OCI-M2 (cell line): ENCODE data around the gene TMEM115.

ENCODE experiments used
- DNase-seq: peaks from one replicate; lab custom pipeline; 2025; ENCODE audit not compliant: unreplicated experiment; lab: John Stamatoyannopoulos, UW

The TMEM115 gene

GRCh38 chr3:50358911-50359759 is at the start of gene TMEM115:
Gene TMEM115 (minus strand): TSS chr3:50359521. CDS start chr3:50359063, 458 bp downstream.
- DNase-seq, result peak; percentile 57

GRCh38 chr3:50408443-50408944 is 49.2 kb upstream of the TMEM115 start:
- no peak for DNase-seq

- no peak for DNase-seq
Observed at GRCh38 chr3:50406487-50406886, 47.2 kb upstream of the TMEM115 start.

GRCh38 chr3:50405249-50405648 is 45.9 kb upstream of the TMEM115 start:
- no peak for DNase-seq

- no peak for DNase-seq
Observed at GRCh38 chr3:50401978-50402595, 42.8 kb upstream of the TMEM115 start.

GRCh38 chr3:50396502-50396901 is 37.2 kb upstream of the TMEM115 start:
- DNase-seq, result no peak

- no peak for DNase-seq
Observed at GRCh38 chr3:50395070-50395860, 35.9 kb upstream of the TMEM115 start.

- no peak for DNase-seq
Observed at GRCh38 chr3:50393061-50393460, 33.7 kb upstream of the TMEM115 start.

GRCh38 chr3:50392101-50392715 is 32.9 kb upstream of the TMEM115 start:
- DNase-seq, result no peak

GRCh38 chr3:50390508-50391224 is 31.3 kb upstream of the TMEM115 start:
- no peak for DNase-seq

GRCh38 chr3:50389414-50389767 is 30.1 kb upstream of the TMEM115 start:
- no peak for DNase-seq

GRCh38 chr3:50388720-50389413 is 29.5 kb upstream of the TMEM115 start:
- no peak for DNase-seq

- no peak for DNase-seq
Observed at GRCh38 chr3:50388016-50388719, 28.8 kb upstream of the TMEM115 start.

- DNase-seq, result no peak
Observed at GRCh38 chr3:50385754-50386153, 26.4 kb upstream of the TMEM115 start.

- no peak for DNase-seq
Observed at GRCh38 chr3:50383750-50384149, 24.4 kb upstream of the TMEM115 start.

GRCh38 chr3:50382722-50383121 is 23.4 kb upstream of the TMEM115 start:
- no peak for DNase-seq

GRCh38 chr3:50381383-50381782 is 22.1 kb upstream of the TMEM115 start:
- no peak for DNase-seq

- DNase-seq, result no peak
Observed at GRCh38 chr3:50380405-50381085, 21.2 kb upstream of the TMEM115 start.

- DNase-seq, result no peak
Observed at GRCh38 chr3:50378757-50379156, 19.4 kb upstream of the TMEM115 start.
